H9 (cell line): Measurements from ENCODE around the gene COIL. TPM values are rescaled to one million over a fixed set of nuclear protein-coding genes. Genes with fewer than 3 reads are reported as not detected.
A peak's percentile ranks its signal among the peaks of the same experiment; 100 is the strongest.

Source experiments
- DNase-seq: peaks from one replicate; pipeline ENCODE4 v3.0.0-alpha.2; 2017
- H2AFZ ChIP-seq: one replicate; pipeline ENCODE4 v1.6.1; 2013; ENCODE audit warnings: mild to moderate bottlenecking, low read length, control low read depth, moderate library complexity
- H2AK5ac ChIP-seq: 2 replicates; pipeline ENCODE4 v1.6.1; 2013; ENCODE audit warnings: low read length, control low read depth, mixed read lengths; ENCODE audit not compliant: insufficient read length
- H2BK120ac ChIP-seq: one replicate; pipeline ENCODE4 v1.6.1; 2013; ENCODE audit warnings: low read depth, mild to moderate bottlenecking, low read length, control low read depth, inconsistent platforms; ENCODE audit not compliant: poor library complexity, severe bottlenecking
- H2BK12ac ChIP-seq: 2 replicates; pipeline ENCODE4 v1.6.1; 2013; ENCODE audit warnings: low read length, control low read depth, mixed read lengths, low read depth; ENCODE audit not compliant: insufficient read length
- H2BK15ac ChIP-seq: 2 replicates; pipeline ENCODE4 v1.6.1; 2013; ENCODE audit warnings: low read depth, low read length, control low read depth
- H2BK20ac ChIP-seq: one replicate; pipeline ENCODE4 v1.6.1; 2013; ENCODE audit warnings: low read depth, mild to moderate bottlenecking, low read length, control low read depth, inconsistent platforms; ENCODE audit not compliant: poor library complexity, severe bottlenecking
- H2BK5ac ChIP-seq: 2 replicates; pipeline ENCODE4 v1.6.1; 2013; ENCODE audit warnings: low read length, control low read depth, mixed read lengths; ENCODE audit not compliant: insufficient read length
- H3K14ac ChIP-seq: 2 replicates; pipeline ENCODE4 v1.6.1; 2013; ENCODE audit warnings: low read length, control low read depth; ENCODE audit not compliant: insufficient read depth
- H3K18ac ChIP-seq: 2 replicates; pipeline ENCODE4 v1.6.1; 2013; ENCODE audit warnings: low read depth, mild to moderate bottlenecking, mixed read lengths, low read length, control low read depth; ENCODE audit not compliant: insufficient read length
- H3K23ac ChIP-seq: 2 replicates; pipeline ENCODE4 v1.6.1; 2013; ENCODE audit warnings: low read length, control low read depth, mixed read lengths, low read depth; ENCODE audit not compliant: insufficient read length
- H3K23me2 ChIP-seq: 2 replicates; pipeline ENCODE4 v1.6.1; 2013; ENCODE audit warnings: low read depth, mild to moderate bottlenecking, mixed read lengths, low read length, control low read depth; ENCODE audit not compliant: insufficient read length, poor library complexity, severe bottlenecking
- H3K27ac ChIP-seq: 2 replicates; pipeline ENCODE4 v1.5.1; 2013; ENCODE audit warnings: low read length, control low read depth, mixed read lengths, low read depth; ENCODE audit not compliant: insufficient read length
- H3K27me3 ChIP-seq: 2 replicates; pipeline ENCODE4 v1.6.1; 2013; ENCODE audit warnings: low read length, control low read depth, inconsistent platforms; ENCODE audit not compliant: insufficient read depth
- H3K4ac ChIP-seq: 2 replicates; pipeline ENCODE4 v1.6.1; 2013; ENCODE audit warnings: low read depth, mild to moderate bottlenecking, control low read depth, inconsistent platforms, low read length, moderate library complexity
- H3K4me1 ChIP-seq: 2 replicates; pipeline ENCODE4 v1.6.1; 2013; ENCODE audit warnings: low read length, control low read depth, inconsistent platforms; ENCODE audit not compliant: insufficient read depth
- H3K4me2 ChIP-seq: 2 replicates; pipeline ENCODE4 v1.6.1; 2013; ENCODE audit warnings: low read length, control low read depth, mixed read lengths; ENCODE audit not compliant: insufficient read length, insufficient read depth
- H3K56ac ChIP-seq: 2 replicates; pipeline ENCODE4 v1.6.1; 2013; ENCODE audit warnings: low read depth, mild to moderate bottlenecking, mixed read lengths, low read length, control low read depth; ENCODE audit not compliant: insufficient read length
- H3K79me1 ChIP-seq: 2 replicates; pipeline ENCODE4 v1.6.1; 2013; ENCODE audit warnings: low read depth, mild to moderate bottlenecking, moderate library complexity, low read length, control low read depth, inconsistent platforms; ENCODE audit not compliant: insufficient read depth, poor library complexity, severe bottlenecking
- H3K79me2 ChIP-seq: 2 replicates; pipeline ENCODE4 v1.6.1; 2013; ENCODE audit warnings: low read length, control low read depth, inconsistent platforms; ENCODE audit not compliant: insufficient read depth
- H3K9ac ChIP-seq: 2 replicates; pipeline ENCODE4 v1.6.1; 2013; ENCODE audit warnings: low read length, control low read depth, mixed read lengths; ENCODE audit not compliant: insufficient read length; ENCODE audit errors: extremely low read depth
- H3K9me3 ChIP-seq: one replicate; pipeline ENCODE4 v1.6.1; 2013; ENCODE audit warnings: low read depth, low read length, inconsistent platforms; ENCODE audit not compliant: control insufficient read depth
- H3T11ph ChIP-seq: one replicate; pipeline ENCODE4 v1.6.1; 2013; ENCODE audit warnings: mild to moderate bottlenecking, low read length, control low read depth, inconsistent platforms
- H4K20me1 ChIP-seq: one replicate; pipeline ENCODE4 v1.6.1; 2013; ENCODE audit not compliant: control insufficient read depth, insufficient read length, insufficient read depth
- H4K5ac ChIP-seq: 2 replicates; pipeline ENCODE4 v1.6.1; 2013; ENCODE audit warnings: low read depth, mild to moderate bottlenecking, mixed read lengths, low read length, control low read depth; ENCODE audit not compliant: insufficient read length
- H4K8ac ChIP-seq: replicated peaks from 2 replicates; pipeline ENCODE4 v1.6.1; 2013; ENCODE audit warnings: low read length, control low read depth, mixed read lengths, low read depth; ENCODE audit not compliant: insufficient read length
- H4K91ac ChIP-seq: 2 replicates; pipeline ENCODE4 v1.6.1; 2013; ENCODE audit warnings: low read depth, mild to moderate bottlenecking, moderate library complexity, mixed read lengths, low read length, control low read depth; ENCODE audit not compliant: insufficient read length
- H3K27ac Mint-ChIP-seq, 3 experiments: 2 replicates in 2 of 3; 3 replicates in 1 of 3; pipeline ENCODE4 v1.8.0; 2020 to 2021; ENCODE audit warnings: mixed read lengths in 3 of 3, mild to moderate bottlenecking in 1 of 3, moderate library complexity in 1 of 3
- H3K27me3 Mint-ChIP-seq: 2 replicates; pipeline ENCODE4 v1.8.0; 2021; ENCODE audit warnings: low read depth, mild to moderate bottlenecking, moderate library complexity, mixed read lengths
- H3K36me3 Mint-ChIP-seq, 3 experiments: 2 replicates in 2 of 3; 3 replicates in 1 of 3; pipeline ENCODE4 v1.8.0; 2020 to 2021; ENCODE audit warnings: low read depth in 3 of 3, mixed read lengths in 3 of 3; ENCODE audit not compliant: insufficient read depth in 1 of 3
- H3K4me1 Mint-ChIP-seq, 2 experiments: 2 replicates each; pipeline ENCODE4 v1.8.0; 2020; ENCODE audit warnings: mixed read lengths in 2 of 2
- H3K4me3 Mint-ChIP-seq, 2 experiments: 2 replicates in 1 of 2; 3 replicates in 1 of 2; pipeline ENCODE4 v1.8.0; 2020 to 2021; ENCODE audit warnings: mild to moderate bottlenecking in 2 of 2, mixed read lengths in 2 of 2, moderate library complexity in 1 of 2
- H3K9me3 Mint-ChIP-seq, 2 experiments: 2 replicates in 1 of 2; 3 replicates in 1 of 2; pipeline ENCODE4 v1.8.0; 2020; ENCODE audit warnings: mild to moderate bottlenecking in 2 of 2, mixed read lengths in 2 of 2, moderate library complexity in 1 of 2
- CTCF ChIP-seq: fragments of 200-600 bp; sonication (generic); conservative IDR thresholded peaks from 3 replicates; pipeline ENCODE4 v1.8.0; 2021; ENCODE audit warnings: antibody characterized with exemption, mild to moderate bottlenecking
- WGBS: extraction: QIAGEN DNeasy Blood & Tissue Kit; methylation state at CpG from one replicate; pipeline ENCODE4 v1.1.7; 2013; ENCODE audit warnings: missing lambda C conversion rate, low lambda C conversion rate, mixed read lengths; ENCODE audit not compliant: insufficient read length; ENCODE audit errors: extremely low coverage; 5-methylcytosine and 5-hydroxymethylcytosine counted together
- total RNA-seq: library from RNA; stranded (reverse); gene quantifications from 2 replicates; pipeline ENCODE4 v1.2.1, GENCODE V29; 2021

Gene COIL
- total RNA-seq, 1 experiment from 2014 or later: 21.5 TPM

GRCh38 chr17:57001541-57001940, 40.7 kb upstream of the COIL start:
- Mint-ChIP-seq H3K27me3 (no peaks in the 10 kb centered on the region; the same call in 1 of the 2 replicates), H3K4me1 (no peaks in the 10 kb centered on the region; a peak in 2 of 4 replicates), H3K36me3 (peaks cover 14 to 22% (median 15%) of the 10 kb centered on the region in 3 experiments; a peak in 5 of 7 replicates), H3K4me3 (no peak overlapping the region), H3K9me3 (no peaks in the 10 kb centered on the region), H3K27ac (no peak overlapping the region; a peak in 1 of 7 replicates)
- Histone ChIP-seq H2BK15ac (no peak overlapping the region), H2AK5ac (no peak overlapping the region), H3K27ac (no peak overlapping the region), H3K18ac (no peak overlapping the region), H2BK12ac (no peak overlapping the region), H3K79me2 (no peaks in the 10 kb centered on the region), H3K14ac (no peak overlapping the region), H4K20me1 (no peaks in the 10 kb centered on the region), H3K79me1 (no peaks in the 10 kb centered on the region), H3K27me3 (no peaks in the 10 kb centered on the region), H4K91ac (no peak overlapping the region), H3K9ac (no peak overlapping the region), H2BK20ac (no peak overlapping the region), H3K4me2 (no peak overlapping the region), H3K23ac (no peak overlapping the region), H3K9me3 (no peaks in the 10 kb centered on the region), H4K5ac (no peak overlapping the region), H4K8ac (no peak overlapping the region), H2BK120ac (no peak overlapping the region), H2AFZ (no peak overlapping the region), H3K56ac (no peak overlapping the region), H3K4ac (no peak overlapping the region), H3T11ph (no peak overlapping the region), H2BK5ac (no peak overlapping the region), H3K23me2 (no peaks in the 10 kb centered on the region), H3K4me1 (no peaks in the 10 kb centered on the region)
- no peak for DNase-seq
- TF ChIP-seq CTCF: peak; percentile 45; the same call in 2 of the 3 replicates
- WGBS: no CpG with 5 or more reads among the region's 7 CpGs
